Measurements from ENCODE around the gene FAM118B.
"Not testable (repeated sequence)": the region's sequence is repeated elsewhere in the genome, so short reads cannot be mapped to it uniquely, and the experiment has no call there.

FAM118B gene

GRCh38 chr11:126290887-126291286 lies 79.3 kb downstream of the FAM118B start:
- H3K4me3 ChIP-seq (ENCODE audit: low read length): no peak overlapping the region
- peaks cover 38% of the 10 kb centered on the region for H3K36me3 ChIP-seq (ENCODE audit: control insufficient read depth, insufficient read depth, low read length)
- peaks cover 3% of the 10 kb centered on the region for H3K4me1 ChIP-seq (ENCODE audit: control insufficient read depth, insufficient read depth, low read length)
- no peak overlapping the region for H3K9ac ChIP-seq (ENCODE audit: low read length)
- peak overlapping the region; percentile 8 for H3K27ac ChIP-seq (ENCODE audit: low read depth, low read length)
- no peaks in the 10 kb centered on the region for H3K27me3 ChIP-seq (ENCODE audit: control insufficient read depth, insufficient read depth, low read length)

- H3K4me1 ChIP-seq (ENCODE audit: control insufficient read depth, insufficient read depth, low read length): peaks cover 3% of the 10 kb centered on the region
- peaks cover 36% of the 10 kb centered on the region for H3K36me3 ChIP-seq (ENCODE audit: control insufficient read depth, insufficient read depth, low read length)
- no peaks in the 10 kb centered on the region for H3K27me3 ChIP-seq (ENCODE audit: control insufficient read depth, insufficient read depth, low read length)
- H3K4me3 ChIP-seq (ENCODE audit: low read length): no peak overlapping the region
- H3K9ac ChIP-seq (ENCODE audit: low read length): no peak overlapping the region
- no peak overlapping the region for H3K27ac ChIP-seq (ENCODE audit: low read depth, low read length)
Observed at GRCh38 chr11:126293726-126294125, 82.1 kb downstream of the FAM118B start.

- Histone ChIP-seq H3K4me1 (ENCODE audit: control insufficient read depth, insufficient read depth, low read length) (no peaks in the 10 kb centered on the region), H3K27ac (ENCODE audit: low read depth, low read length) (no peak overlapping the region), H3K9ac (ENCODE audit: low read length) (no peak overlapping the region), H3K27me3 (ENCODE audit: control insufficient read depth, insufficient read depth, low read length) (no peaks in the 10 kb centered on the region), H3K36me3 (ENCODE audit: control insufficient read depth, insufficient read depth, low read length) (peaks cover 22% of the 10 kb centered on the region), H3K4me3 (ENCODE audit: low read length) (no peak overlapping the region)
Observed at GRCh38 chr11:126297004-126297403, 85.4 kb downstream of the FAM118B start.

- Histone ChIP-seq H3K9ac (ENCODE audit: low read length) (peak within 1 kb of the TSS; percentile 50), H3K4me1 (ENCODE audit: control insufficient read depth, insufficient read depth, low read length) (peaks cover 5% of the 10 kb centered on the region), H3K36me3 (ENCODE audit: control insufficient read depth, insufficient read depth, low read length) (no peaks in the 10 kb centered on the region), H3K27me3 (ENCODE audit: control insufficient read depth, insufficient read depth, low read length) (no peaks in the 10 kb centered on the region), H3K27ac (ENCODE audit: low read depth, low read length) (peak within 1 kb of the TSS; percentile 88), H3K4me3 (ENCODE audit: low read length) (peak within 1 kb of the TSS; percentile 83)
Observed at GRCh38 chr11:126303623-126304456, 92.3 kb downstream of the FAM118B start, which contains the start of gene DCPS. TSS of gene DCPS (plus strand) at chr11:126304060. CDS start at chr11:126304081, 21 bp downstream.

- H3K27me3 ChIP-seq (ENCODE audit: control insufficient read depth, insufficient read depth, low read length): no peaks in the 10 kb centered on the region
- peaks cover 1% of the 10 kb centered on the region for H3K36me3 ChIP-seq (ENCODE audit: control insufficient read depth, insufficient read depth, low read length)
- peak overlapping the region; percentile 83 for H3K4me3 ChIP-seq (ENCODE audit: low read length)
- H3K27ac ChIP-seq (ENCODE audit: low read depth, low read length): peak overlapping the region; percentile 88
- H3K9ac ChIP-seq (ENCODE audit: low read length): peak overlapping the region; percentile 50
- peaks cover 5% of the 10 kb centered on the region for H3K4me1 ChIP-seq (ENCODE audit: control insufficient read depth, insufficient read depth, low read length)
Observed at GRCh38 chr11:126304457-126305075, 93.0 kb downstream of the FAM118B start.

GRCh38 chr11:126305699-126306098 lies 94.1 kb downstream of the FAM118B start:
- Histone ChIP-seq H3K27ac (ENCODE audit: low read depth, low read length) (no peak overlapping the region), H3K9ac (ENCODE audit: low read length) (no peak overlapping the region), H3K4me1 (ENCODE audit: control insufficient read depth, insufficient read depth, low read length) (peaks cover 7% of the 10 kb centered on the region), H3K27me3 (ENCODE audit: control insufficient read depth, insufficient read depth, low read length) (no peaks in the 10 kb centered on the region), H3K36me3 (ENCODE audit: control insufficient read depth, insufficient read depth, low read length) (peaks cover 5% of the 10 kb centered on the region), H3K4me3 (ENCODE audit: low read length) (no peak overlapping the region)

- Histone ChIP-seq H3K27me3 (ENCODE audit: control insufficient read depth, insufficient read depth, low read length) (no peaks in the 10 kb centered on the region), H3K4me1 (ENCODE audit: control insufficient read depth, insufficient read depth, low read length) (peaks cover 8% of the 10 kb centered on the region), H3K36me3 (ENCODE audit: control insufficient read depth, insufficient read depth, low read length) (peaks cover 5% of the 10 kb centered on the region), H3K27ac (ENCODE audit: low read depth, low read length) (no peak overlapping the region), H3K4me3 (ENCODE audit: low read length) (no peak overlapping the region), H3K9ac (ENCODE audit: low read length) (no peak overlapping the region)
Observed at GRCh38 chr11:126307706-126308105, 96.1 kb downstream of the FAM118B start.

GRCh38 chr11:126308271-126308671 lies 96.7 kb downstream of the FAM118B start:
- no peak overlapping the region for H3K27ac ChIP-seq (ENCODE audit: low read depth, low read length)
- H3K36me3 ChIP-seq (ENCODE audit: control insufficient read depth, insufficient read depth, low read length): peaks cover 5% of the 10 kb centered on the region
- H3K9ac ChIP-seq (ENCODE audit: low read length): no peak overlapping the region
- H3K4me1 ChIP-seq (ENCODE audit: control insufficient read depth, insufficient read depth, low read length): peaks cover 8% of the 10 kb centered on the region
- no peak overlapping the region for H3K4me3 ChIP-seq (ENCODE audit: low read length)
- H3K27me3 ChIP-seq (ENCODE audit: control insufficient read depth, insufficient read depth, low read length): no peaks in the 10 kb centered on the region

GRCh38 chr11:126308771-126309170 lies 97.2 kb downstream of the FAM118B start:
- not testable (repeated sequence) for H3K4me1 ChIP-seq (ENCODE audit: control insufficient read depth, insufficient read depth, low read length); H3K4me3 ChIP-seq (ENCODE audit: low read length); H3K27ac ChIP-seq (ENCODE audit: low read depth, low read length); H3K36me3 ChIP-seq (ENCODE audit: control insufficient read depth, insufficient read depth, low read length); H3K9ac ChIP-seq (ENCODE audit: low read length); H3K27me3 ChIP-seq (ENCODE audit: control insufficient read depth, insufficient read depth, low read length)

GRCh38 chr11:126310200-126310991 lies 98.8 kb downstream of the FAM118B start:
- Histone ChIP-seq H3K4me3 (ENCODE audit: low read length) (peak overlapping the region; percentile 19), H3K36me3 (ENCODE audit: control insufficient read depth, insufficient read depth, low read length) (peaks cover 5% of the 10 kb centered on the region), H3K4me1 (ENCODE audit: control insufficient read depth, insufficient read depth, low read length) (peaks cover 2% of the 10 kb centered on the region), H3K27me3 (ENCODE audit: control insufficient read depth, insufficient read depth, low read length) (no peaks in the 10 kb centered on the region), H3K9ac (ENCODE audit: low read length) (no peak overlapping the region), H3K27ac (ENCODE audit: low read depth, low read length) (no peak overlapping the region)

- no peaks in the 10 kb centered on the region for H3K27me3 ChIP-seq (ENCODE audit: control insufficient read depth, insufficient read depth, low read length)
- H3K36me3 ChIP-seq (ENCODE audit: control insufficient read depth, insufficient read depth, low read length): peaks cover 5% of the 10 kb centered on the region
- H3K27ac ChIP-seq (ENCODE audit: low read depth, low read length): no peak overlapping the region
- peaks cover 2% of the 10 kb centered on the region for H3K4me1 ChIP-seq (ENCODE audit: control insufficient read depth, insufficient read depth, low read length)
- peak overlapping the region; percentile 19 for H3K4me3 ChIP-seq (ENCODE audit: low read length)
- H3K9ac ChIP-seq (ENCODE audit: low read length): no peak overlapping the region
Observed at GRCh38 chr11:126310992-126311310, 99.4 kb downstream of the FAM118B start.

All from rectal smooth muscle tissue (tissue), 1 donor.